HG03571 (cell line): ENCODE results near the gene HEPACAM2.

Experiments used
- ATAC-seq: cut with Tn5 transposase; IDR thresholded peaks from one replicate; pipeline ENCODE4 v1.9.1; 2021; ENCODE audit not compliant: unreplicated experiment

HEPACAM2 gene

GRCh38 chr7:93226310-93226709, at the start of gene HEPACAM2:
TSS of gene HEPACAM2 (minus strand) at chr7:93226469.
- ATAC-seq = no peak

GRCh38 chr7:93265220-93265619, 39.0 kb upstream of the HEPACAM2 start:
- no peak for ATAC-seq

DNA sequence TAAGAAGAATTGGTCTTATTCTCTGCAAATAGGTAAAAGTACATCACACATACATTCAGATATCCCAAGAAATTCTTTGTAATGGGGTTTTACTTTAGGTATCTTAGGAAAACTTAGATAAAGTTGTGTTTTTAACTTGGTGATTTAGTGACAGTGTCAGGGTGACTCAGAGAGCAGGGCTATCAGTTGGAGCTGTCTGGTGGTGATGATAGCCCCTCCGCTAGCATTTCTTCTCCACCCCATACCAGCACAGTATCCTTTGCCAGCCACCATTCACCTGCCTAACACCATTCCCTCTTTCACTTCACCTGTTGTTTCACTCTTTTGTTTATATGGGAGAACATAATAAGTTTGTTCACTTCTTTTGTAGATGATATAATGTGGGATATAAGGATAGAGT, 36.3 kb upstream of the HEPACAM2 start:
- ATAC-seq = no peak

DNA sequence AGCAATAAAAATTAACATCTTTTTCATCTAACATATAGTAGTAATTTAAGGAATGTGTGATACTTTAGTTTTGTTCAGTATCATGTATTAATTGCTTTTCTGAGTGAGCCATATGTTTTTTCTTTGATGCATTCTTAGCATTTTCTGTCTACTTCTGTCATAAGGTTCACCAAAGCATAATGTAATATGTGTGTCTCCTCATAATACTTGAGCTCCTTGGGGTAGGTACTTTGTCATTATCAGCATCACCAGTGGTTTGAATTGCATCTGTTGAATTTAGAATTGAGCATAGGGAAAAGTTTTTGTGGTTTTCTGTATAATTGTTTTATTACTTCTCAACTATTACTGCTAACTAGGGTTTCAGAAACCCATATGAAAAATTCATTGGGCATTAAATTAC, 32.4 kb upstream of the HEPACAM2 start:
- no peak for ATAC-seq

GRCh38 chr7:93249491-93250148, 23.4 kb upstream of the HEPACAM2 start:
- ATAC-seq = no peak

DNA sequence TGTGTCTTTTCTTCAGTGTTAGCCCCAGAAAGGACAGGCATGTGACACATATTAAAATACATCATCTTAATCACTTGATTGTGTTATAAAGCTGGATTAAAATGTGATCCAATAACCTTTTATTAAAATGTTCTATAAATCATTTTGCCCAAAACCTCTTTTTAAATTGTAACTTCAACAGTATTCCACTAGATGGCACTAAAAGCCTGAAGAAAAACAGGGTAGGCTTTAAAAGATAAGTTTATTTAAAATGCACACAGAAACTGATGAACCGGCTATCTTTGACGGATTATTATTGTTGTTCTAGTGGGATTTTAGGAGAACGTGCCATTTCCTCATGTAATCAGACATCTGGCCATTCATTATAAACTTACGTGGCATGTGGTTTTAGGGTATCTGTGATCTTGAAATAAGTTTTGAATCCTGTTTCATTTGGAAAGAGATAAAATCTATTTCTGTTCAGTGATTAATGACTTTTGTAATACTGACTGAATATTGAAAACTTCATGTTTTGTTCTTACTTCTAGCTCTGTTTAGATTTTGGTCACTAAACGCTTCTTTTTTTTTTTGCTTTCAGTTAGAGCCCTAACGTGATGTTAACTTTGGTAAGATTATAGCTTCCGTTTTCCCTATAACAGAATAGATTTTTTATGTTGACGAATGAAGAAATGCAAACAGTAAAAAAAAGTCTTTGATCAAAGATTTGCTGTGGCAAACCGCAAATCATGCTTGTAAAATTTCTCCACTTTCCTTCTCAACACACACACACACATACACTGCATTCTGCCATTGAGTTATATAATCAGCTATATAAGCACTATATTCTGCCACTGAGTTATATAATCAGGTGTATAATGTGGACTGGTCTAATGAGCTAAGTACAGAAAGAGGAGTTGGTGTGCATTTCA, 19.5 kb upstream of the HEPACAM2 start:
- no peak for ATAC-seq

DNA sequence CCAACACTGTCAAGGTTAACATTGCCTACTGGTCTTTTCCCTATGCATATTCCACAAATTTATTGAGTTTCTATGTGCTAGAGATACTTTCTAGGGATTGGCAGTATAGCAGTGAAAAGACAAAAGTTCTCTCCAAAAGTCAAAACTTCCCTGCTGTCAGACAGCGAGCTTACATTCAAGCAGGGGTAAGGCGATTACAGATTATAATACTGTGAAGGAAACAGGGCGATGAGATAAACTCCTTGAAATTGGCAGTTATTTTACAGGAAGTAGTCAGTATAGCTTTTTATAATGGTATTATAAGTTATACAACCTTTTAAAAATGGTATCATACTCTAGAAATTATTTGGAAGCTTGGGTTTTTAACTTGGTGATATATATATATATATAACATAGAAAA, 15.8 kb upstream of the HEPACAM2 start:
- no peak for ATAC-seq

DNA sequence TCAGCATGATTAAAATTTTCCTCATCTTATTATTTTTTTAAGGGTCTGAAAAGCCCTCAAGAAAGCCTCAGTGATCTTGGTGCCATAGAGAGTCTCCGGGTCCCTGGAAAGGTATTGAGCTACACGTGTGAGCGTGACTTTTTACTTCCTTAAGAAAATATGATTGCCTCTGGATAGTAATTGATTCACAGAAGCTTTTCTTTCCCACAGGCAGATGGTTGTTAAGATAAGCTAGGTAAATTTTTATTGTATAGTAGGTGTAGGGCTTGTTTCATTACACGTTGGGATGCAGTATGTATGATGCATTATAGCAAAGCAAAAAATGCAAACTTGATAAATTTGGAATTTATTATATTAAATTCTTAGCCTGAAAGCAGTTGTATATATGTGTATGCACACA, 13.6 kb upstream of the HEPACAM2 start:
- ATAC-seq = no peak

- no peak for ATAC-seq
These were observed 12.5 kb upstream of the HEPACAM2 start for GRCh38 chr7:93238748-93239147.

GRCh38 chr7:93238131-93238530, 11.9 kb upstream of the HEPACAM2 start:
- no peak for ATAC-seq

- ATAC-seq = no peak
These were observed 9.3 kb upstream of the HEPACAM2 start for GRCh38 chr7:93235541-93235940.

DNA sequence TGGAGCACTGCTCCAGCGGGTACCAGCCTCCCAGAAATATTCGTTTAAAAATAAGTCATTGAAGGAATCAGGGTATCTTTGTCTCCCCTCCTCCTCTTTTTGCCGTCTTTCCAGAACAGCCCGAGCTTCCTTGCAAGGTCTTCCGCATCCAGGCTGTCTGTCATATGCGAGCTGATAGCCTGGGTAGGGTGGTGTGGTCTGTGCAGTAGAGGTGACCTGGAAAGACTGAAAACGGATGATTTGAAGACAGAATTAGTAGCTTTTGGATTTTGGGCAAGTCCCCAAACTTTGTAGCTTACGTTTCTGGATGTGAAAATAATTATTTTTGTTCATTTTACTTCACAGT, 6.4 kb upstream of the HEPACAM2 start:
- peak; percentile 3 for ATAC-seq

GRCh38 chr7:93231799-93232672, 5.8 kb upstream of the HEPACAM2 start, which contains the start of gene VPS50:
TSS of gene VPS50 (plus strand) at chr7:93232366. CDS start at chr7:93232468, 102 bp downstream.
- peak; percentile 100 for ATAC-seq

GRCh38 chr7:93231259-93231658, 5.0 kb upstream of the HEPACAM2 start:
- no peak for ATAC-seq

DNA sequence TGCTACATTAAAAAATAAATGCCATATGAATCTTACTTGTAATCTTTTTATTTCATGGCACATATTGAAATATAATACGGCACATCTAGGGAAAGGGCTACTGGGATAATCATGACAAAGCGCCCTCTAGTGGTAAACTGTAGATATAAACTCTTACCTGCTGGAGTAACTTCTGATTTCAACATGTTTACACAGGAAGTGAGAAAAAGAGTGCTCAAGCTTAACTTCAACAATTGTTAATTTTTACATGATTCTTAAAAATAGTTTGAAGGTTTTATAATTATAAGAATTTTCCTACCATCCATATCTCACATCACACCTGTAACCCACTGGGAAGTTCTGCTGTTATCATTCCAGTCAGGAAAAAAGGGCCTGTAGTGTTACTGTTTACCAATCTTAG, 2.0 kb upstream of the HEPACAM2 start:
- no peak for ATAC-seq

GRCh38 chr7:93219868-93220267, 6.4 kb downstream of the HEPACAM2 start:
- ATAC-seq = no peak

DNA sequence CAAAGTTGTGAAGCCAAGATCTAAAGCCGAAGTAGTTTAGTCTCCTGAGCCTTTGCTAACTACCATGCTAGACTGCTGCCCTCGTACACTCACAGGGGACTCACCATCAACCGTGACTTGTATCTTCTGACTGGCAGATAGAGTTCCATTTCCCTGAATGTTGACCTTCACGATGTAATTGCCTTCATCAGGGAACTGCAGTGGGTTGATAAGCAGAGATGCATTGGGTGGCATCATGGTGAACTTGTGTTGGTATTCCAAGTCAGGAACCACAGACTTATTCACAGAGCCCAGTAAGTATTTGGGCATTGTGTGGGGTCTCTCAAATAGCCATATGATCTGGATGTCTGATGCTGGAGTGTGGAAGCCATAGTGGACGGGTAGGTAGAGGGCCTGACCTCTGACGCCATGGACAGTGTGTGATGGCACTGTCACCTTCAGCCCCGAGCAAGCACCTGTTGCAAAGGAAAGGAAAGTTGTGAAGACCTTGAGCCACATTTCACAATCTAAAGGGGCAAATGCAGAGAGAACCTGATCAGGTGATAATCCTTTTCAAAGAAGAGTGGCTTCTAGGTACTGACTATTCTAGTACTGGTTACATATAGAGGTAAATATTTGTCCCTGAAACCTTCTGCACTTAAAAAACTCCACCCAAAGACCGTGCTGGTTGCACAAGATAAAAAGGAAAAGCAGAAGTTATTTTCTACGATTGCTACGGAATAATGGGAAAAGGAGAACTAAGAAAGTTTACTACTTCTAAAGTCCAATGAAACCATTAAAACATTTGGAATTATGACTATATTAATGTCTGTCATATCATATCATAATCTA, 7.1 kb downstream of the HEPACAM2 start:
- no peak for ATAC-seq

- ATAC-seq = no peak
These were observed 13.4 kb downstream of the HEPACAM2 start for GRCh38 chr7:93212881-93213280.

- no peak for ATAC-seq
These were observed 14.9 kb downstream of the HEPACAM2 start for GRCh38 chr7:93211228-93211818.

GRCh38 chr7:93205046-93205445, 21.2 kb downstream of the HEPACAM2 start:
- no peak for ATAC-seq
